Endothelial cell of coronary artery (primary cell): ENCODE measurements around the gene SSU72. TPM values are rescaled to one million over a fixed set of nuclear protein-coding genes. Genes with fewer than 3 reads are reported as not detected.

ENCODE experiments used
- total RNA-seq: library from RNA; depleted of rRNA; stranded (reverse); fragments of >200 nt; gene quantifications from 2 replicates; pipeline ENCODE4 v1.2.3, GENCODE V29; 2014

Gene SSU72
- 55.5 and 64.9 TPM in 2 replicates for total RNA-seq

DNA sequence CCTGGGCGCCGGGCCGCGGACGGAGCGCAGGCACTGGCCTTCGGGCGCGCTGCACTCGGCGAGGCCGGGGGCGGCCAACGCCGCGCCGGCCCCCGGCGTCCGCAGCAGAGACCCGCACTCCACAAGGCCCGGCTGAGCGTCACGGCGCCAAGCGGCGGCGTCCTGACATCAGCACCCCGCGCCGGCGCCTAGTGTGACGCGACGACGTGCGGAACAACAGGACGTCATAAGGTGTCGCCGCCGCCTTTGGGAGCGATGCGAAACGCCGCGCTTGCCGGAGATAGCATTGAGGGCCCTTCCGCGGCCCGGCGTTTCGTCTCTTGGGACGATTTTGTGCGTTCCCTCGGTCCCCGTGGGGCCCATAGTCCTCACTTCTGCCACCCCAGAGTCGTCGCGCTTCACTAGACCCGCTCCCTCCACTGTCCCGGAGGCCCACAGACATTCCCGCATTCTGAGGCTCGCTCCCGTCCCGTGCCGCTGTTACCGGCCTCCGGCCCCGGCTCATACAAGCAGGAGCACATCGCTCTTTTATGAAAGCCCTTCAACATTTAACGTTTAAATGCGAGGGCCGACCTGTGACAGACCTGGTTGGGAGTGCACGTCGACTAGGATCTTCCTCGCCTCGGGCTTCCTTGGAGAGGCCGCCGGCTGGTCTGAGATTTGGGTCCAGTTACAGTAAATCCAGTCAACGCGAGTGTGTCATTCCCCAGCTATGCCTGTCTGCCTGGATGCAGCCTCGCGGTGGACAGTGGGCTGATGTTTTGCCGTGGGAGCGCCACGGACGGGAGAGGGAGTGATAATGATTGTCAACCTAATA, at the start of gene SSU72:
TSS of gene SSU72 (minus strand) at position 143 of the 817 bp plus-strand sequence. CDS start 306 bp downstream, outside the sequence.

GRCh38 chr1:1615256-1616044, 40.8 kb upstream of the SSU72 start, which contains the start of gene MIB2:
Gene MIB2 (plus strand): TSS chr1:1615500. CDS start chr1:1623453, 7,953 bp downstream.

DNA sequence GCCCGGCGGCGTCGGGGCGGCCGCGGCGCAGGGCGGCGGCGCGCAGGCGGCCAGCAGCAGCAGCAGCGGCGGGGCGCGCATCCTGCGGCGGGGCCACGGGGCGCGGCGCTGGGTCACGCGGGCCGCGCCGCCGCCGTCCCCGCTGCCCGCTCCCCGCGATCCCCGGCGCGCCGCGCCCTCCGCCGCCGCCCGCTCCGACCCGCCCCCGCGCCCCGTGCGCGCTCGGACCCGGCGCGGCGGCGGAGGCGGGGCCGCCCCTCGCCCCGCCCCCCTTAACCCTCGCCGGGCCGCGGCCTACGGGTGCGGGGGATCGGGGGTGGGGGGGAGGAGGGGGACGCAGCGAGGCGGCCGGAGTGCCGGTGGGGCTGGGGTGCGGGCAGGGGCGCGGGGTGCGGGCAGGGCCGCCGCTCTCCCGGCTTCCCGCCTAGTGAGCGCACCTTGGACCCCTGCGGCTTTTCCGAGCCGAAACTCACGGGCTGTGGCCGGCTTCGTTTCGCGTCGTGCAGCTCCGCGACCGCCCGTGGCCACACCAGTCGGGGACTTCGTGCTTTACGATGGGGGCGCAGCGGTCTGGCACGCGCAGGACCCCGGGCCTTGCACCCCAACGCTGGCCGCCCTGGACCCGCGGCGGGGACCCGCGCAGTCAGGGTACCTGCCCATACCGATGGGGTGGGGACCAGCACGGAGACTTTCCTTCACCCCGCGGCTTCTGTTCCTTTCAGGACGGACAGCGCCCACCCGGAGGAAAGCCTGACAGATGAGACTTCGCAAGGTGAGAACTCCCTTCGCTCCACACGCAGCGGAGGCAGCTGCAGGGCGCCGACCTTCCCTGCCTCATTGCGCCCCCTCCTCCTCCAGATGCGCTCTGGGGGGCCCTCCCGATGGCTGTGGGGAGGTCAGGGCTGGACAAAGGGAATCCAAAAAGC, 25.5 kb upstream of the SSU72 start, which contains the start of gene FNDC10:
TSS of gene FNDC10 (minus strand) at position 201 of the 926 bp plus-strand sequence. CDS start at position 81, 120 bp downstream.

DNA sequence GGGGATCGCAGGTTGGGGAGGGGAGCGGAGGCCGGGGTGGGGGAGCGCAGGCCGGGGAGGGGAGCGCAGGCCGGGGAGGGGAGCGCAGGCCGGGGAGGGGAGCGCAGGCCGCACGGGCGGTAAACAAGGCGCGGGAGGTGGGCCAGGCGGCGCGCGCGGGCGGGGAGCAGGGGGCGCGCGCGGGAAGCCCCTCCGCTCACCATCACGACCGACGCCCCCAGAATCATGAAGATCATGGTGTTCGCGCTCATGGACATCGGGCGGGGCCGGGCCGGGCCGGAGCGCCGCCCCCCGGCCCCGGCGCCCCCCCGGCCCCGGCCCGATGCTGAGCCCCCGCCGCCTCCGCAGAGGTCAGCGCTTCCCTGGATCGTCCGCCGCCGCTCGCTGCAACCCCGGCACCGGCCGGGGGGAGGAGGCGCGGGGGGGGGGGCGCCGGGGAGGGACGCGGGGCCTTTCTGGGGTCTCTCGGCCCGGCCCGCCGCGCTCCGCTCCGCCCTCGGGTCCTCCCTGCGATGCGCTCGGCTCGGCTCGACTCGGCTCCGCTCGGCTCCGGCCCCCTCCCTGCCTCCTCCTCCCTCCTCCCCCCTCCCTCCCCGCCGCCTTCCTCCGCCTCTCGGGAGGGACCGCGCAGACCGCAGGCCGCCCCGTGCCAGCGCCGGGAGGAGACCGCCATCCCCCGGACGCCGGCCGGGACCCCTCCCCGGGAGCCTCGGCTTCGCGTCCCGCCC, 34.4 kb downstream of the SSU72 start, which contains the start of gene TMEM240:
TSS of gene TMEM240 (minus strand) at position 535 of the 728 bp plus-strand sequence. CDS start at position 257, 278 bp downstream.

DNA sequence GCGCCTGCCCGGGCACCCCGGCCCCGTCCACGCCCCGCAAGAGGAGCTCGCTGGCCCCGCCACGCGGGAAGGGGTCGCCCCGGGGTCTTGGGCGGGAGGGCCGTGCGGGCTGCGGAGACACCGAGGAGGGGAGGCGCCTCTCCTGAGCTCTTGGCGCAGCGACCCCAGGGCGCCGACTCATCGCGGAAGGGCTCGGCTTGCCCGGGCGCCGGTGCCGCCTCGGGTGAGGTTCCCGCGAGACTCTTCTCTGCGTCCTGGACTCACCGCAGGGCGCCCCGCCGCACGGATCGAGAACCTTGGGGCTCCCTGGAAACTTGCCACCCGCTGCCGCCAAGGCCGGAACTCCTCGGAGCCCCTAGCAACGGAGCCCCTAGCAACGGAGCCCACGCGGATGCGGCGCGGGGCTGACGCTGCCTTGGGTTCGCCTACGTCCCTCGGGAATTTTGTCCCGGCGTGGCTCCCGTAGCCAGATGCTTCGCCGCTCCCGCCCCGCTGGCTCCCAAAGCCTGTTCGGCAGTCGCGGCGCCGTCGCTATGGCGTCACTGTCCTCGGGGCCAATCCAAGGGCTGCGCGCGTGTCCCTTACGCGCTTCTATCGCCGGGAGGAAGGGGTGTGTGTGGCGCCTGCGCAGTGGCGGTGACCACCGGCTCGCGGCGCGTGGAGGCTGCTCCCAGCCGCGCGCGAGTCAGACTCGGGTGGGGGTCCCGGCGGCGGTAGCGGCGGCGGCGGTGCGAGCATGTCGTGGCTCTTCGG, 63.0 kb downstream of the SSU72 start, which contains the start of gene ATAD3A:
TSS of gene ATAD3A (plus strand) at position 630 of the 753 bp plus-strand sequence. CDS start at position 737, 107 bp downstream.

Other genes with a start within 250 kb of the SSU72 start
- 0.18 and 0.19 TPM in 2 replicates for gene TAS1R3, start 243.6 kb downstream of the SSU72 start, total RNA-seq
- 41.9 and 101 TPM in 2 replicates for gene DVL1, start 225.4 kb downstream of the SSU72 start, total RNA-seq
- 0.63 and 6.3 TPM in 2 replicates for gene MXRA8, start 216.3 kb downstream of the SSU72 start, total RNA-seq
- gene AURKAIP1, start 199.7 kb downstream of the SSU72 start, total RNA-seq, result 91.8 and 109 TPM in 2 replicates
- gene CCNL2, start 175.5 kb downstream of the SSU72 start, total RNA-seq, result 80.2 and 143 TPM in 2 replicates
- gene MRPL20, start 167.6 kb downstream of the SSU72 start, total RNA-seq, result 103 and 128 TPM in 2 replicates
- gene ANKRD65, start 153.6 kb downstream of the SSU72 start, total RNA-seq, result under 0.01 and 0.09 TPM in 2 replicates
- gene VWA1, start 139.2 kb downstream of the SSU72 start, total RNA-seq, result 4.4 and 11.1 TPM in 2 replicates
- under 0.01 TPM in 1 of 2 replicates, not detected in the other for gene ATAD3C, start 125.2 kb downstream of the SSU72 start, total RNA-seq
- 16.4 and 26.7 TPM in 2 replicates for gene ATAD3B, start 103.1 kb downstream of the SSU72 start, total RNA-seq
- 38.3 and 56.9 TPM in 2 replicates for gene ATAD3A, start 62.7 kb downstream of the SSU72 start, total RNA-seq
- gene TMEM240, start 34.2 kb downstream of the SSU72 start, total RNA-seq, result 2.8 and 3.1 TPM in 2 replicates
- gene FNDC10, start 25.3 kb upstream of the SSU72 start, total RNA-seq, result 0.47 and 0.54 TPM in 2 replicates
- gene MIB2, start 40.6 kb upstream of the SSU72 start, total RNA-seq, result 36.3 and 77.5 TPM in 2 replicates
- 1.1 and 2.8 TPM in 2 replicates for gene MMP23B, start 57.3 kb upstream of the SSU72 start, total RNA-seq
- 9.0 and 9.3 TPM in 2 replicates for gene CDK11B, start 84.1 kb upstream of the SSU72 start, total RNA-seq
- 21.7 and 24.3 TPM in 2 replicates for gene SLC35E2B, start 117.9 kb upstream of the SSU72 start, total RNA-seq
- 12.3 and 16.8 TPM in 2 replicates for gene CDK11A, start 149.5 kb upstream of the SSU72 start, total RNA-seq
- 37.9 and 45.6 TPM in 2 replicates for gene NADK, start 203.6 kb upstream of the SSU72 start, total RNA-seq